ENCODE results near the gene GRAP2.

DNA sequence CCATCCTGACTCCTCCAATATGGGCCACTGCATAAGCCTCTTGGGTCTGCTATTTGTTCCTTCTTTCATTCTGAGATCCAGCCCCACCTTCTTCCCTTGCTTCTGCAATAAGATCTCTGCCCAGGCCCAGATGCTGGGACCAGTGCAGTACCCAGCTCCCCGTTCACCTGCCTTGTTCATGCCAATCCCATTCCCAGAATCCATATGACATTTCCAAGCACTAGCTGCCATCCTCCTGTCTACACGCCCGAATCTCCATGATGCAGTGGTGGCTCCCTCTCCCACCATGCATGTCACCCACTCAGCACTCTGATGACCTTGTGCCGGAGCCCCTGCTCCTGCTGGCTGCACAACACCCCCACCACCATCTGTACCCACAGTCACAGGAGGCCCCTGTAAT lies 82.5 kb downstream of the GRAP2 start:
- TF ChIP-seq, protein P1, sequence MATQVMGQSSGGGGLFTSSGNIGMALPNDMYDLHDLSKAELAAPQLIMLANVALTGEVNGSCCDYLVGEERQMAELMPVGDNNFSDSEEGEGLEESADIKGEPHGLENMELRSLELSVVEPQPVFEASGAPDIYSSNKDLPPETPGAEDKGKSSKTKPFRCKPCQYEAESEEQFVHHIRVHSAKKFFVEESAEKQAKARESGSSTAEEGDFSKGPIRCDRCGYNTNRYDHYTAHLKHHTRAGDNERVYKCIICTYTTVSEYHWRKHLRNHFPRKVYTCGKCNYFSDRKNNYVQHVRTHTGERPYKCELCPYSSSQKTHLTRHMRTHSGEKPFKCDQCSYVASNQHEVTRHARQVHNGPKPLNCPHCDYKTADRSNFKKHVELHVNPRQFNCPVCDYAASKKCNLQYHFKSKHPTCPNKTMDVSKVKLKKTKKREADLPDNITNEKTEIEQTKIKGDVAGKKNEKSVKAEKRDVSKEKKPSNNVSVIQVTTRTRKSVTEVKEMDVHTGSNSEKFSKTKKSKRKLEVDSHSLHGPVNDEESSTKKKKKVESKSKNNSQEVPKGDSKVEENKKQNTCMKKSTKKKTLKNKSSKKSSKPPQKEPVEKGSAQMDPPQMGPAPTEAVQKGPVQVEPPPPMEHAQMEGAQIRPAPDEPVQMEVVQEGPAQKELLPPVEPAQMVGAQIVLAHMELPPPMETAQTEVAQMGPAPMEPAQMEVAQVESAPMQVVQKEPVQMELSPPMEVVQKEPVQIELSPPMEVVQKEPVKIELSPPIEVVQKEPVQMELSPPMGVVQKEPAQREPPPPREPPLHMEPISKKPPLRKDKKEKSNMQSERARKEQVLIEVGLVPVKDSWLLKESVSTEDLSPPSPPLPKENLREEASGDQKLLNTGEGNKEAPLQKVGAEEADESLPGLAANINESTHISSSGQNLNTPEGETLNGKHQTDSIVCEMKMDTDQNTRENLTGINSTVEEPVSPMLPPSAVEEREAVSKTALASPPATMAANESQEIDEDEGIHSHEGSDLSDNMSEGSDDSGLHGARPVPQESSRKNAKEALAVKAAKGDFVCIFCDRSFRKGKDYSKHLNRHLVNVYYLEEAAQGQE (IDR thresholded peaks at IDR 0.05; ENCODE audit: low read depth), result no peak
- TF ChIP-seq EZH2 (IDR thresholded peaks at IDR 0.05), result no peak
- TF ChIP-seq, protein P2, sequence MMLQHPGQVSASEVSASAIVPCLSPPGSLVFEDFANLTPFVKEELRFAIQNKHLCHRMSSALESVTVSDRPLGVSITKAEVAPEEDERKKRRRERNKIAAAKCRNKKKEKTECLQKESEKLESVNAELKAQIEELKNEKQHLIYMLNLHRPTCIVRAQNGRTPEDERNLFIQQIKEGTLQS (IDR thresholded peaks at IDR 0.05), result no peak
- no peak for TF ChIP-seq SP1 (IDR thresholded peaks at IDR 0.05; ENCODE audit: low read depth)
- no peak for TF ChIP-seq POLR2AphosphoS5 (IDR thresholded peaks at IDR 0.05; ENCODE audit: low read depth, low read length)
- TF ChIP-seq POLR2A (IDR thresholded peaks at IDR 0.05; ENCODE audit: borderline replicate concordance, extremely low read depth, insufficient read depth, insufficient read length), result no peak
- TF ChIP-seq, protein P3, sequence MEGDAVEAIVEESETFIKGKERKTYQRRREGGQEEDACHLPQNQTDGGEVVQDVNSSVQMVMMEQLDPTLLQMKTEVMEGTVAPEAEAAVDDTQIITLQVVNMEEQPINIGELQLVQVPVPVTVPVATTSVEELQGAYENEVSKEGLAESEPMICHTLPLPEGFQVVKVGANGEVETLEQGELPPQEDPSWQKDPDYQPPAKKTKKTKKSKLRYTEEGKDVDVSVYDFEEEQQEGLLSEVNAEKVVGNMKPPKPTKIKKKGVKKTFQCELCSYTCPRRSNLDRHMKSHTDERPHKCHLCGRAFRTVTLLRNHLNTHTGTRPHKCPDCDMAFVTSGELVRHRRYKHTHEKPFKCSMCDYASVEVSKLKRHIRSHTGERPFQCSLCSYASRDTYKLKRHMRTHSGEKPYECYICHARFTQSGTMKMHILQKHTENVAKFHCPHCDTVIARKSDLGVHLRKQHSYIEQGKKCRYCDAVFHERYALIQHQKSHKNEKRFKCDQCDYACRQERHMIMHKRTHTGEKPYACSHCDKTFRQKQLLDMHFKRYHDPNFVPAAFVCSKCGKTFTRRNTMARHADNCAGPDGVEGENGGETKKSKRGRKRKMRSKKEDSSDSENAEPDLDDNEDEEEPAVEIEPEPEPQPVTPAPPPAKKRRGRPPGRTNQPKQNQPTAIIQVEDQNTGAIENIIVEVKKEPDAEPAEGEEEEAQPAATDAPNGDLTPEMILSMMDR (IDR thresholded peaks at IDR 0.05 in 2 of 3, conservative IDR thresholded peaks at IDR 0.05 in 1 of 3; ENCODE audit: borderline replicate concordance in 1 of 3, insufficient read depth in 1 of 3, low read depth in 2 of 3, low read length in 2 of 3), result no peak
- no peak for TF ChIP-seq RAD21 (IDR thresholded peaks at IDR 0.05; ENCODE audit: low read depth)
- TF ChIP-seq, protein P4, sequence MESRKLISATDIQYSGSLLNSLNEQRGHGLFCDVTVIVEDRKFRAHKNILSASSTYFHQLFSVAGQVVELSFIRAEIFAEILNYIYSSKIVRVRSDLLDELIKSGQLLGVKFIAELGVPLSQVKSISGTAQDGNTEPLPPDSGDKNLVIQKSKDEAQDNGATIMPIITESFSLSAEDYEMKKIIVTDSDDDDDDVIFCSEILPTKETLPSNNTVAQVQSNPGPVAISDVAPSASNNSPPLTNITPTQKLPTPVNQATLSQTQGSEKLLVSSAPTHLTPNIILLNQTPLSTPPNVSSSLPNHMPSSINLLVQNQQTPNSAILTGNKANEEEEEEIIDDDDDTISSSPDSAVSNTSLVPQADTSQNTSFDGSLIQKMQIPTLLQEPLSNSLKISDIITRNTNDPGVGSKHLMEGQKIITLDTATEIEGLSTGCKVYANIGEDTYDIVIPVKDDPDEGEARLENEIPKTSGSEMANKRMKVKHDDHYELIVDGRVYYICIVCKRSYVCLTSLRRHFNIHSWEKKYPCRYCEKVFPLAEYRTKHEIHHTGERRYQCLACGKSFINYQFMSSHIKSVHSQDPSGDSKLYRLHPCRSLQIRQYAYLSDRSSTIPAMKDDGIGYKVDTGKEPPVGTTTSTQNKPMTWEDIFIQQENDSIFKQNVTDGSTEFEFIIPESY (IDR thresholded peaks at IDR 0.05; ENCODE audit: extremely low read depth, insufficient replicate concordance, low read length), result no peak
